ENCODE measurements around the gene PLA2G4A. TPM values are rescaled to one million over a fixed set of nuclear protein-coding genes. Genes with fewer than 3 reads are reported as not detected.

PLA2G4A gene
- under 1 TPM in 1 of 2 experiments, not detected in 1; 0.11 TPM for total RNA-seq

- H3K36me3 Mint-ChIP-seq (ENCODE audit: low read depth), result no peaks in the 10 kb centered on the region
- DNase-seq, result peak; percentile 4
- ChIA-PET POLR2A (no interaction called here), CTCF (interaction anchor here (1.0 kb wide), 1 partner anchor 158 kb away, joined by 4 read pairs; no protein-coding TSS in a partner anchor)
- H3K27me3 Mint-ChIP-seq, result peaks cover 15% of the 10 kb centered on the region
- peaks cover 4% of the 10 kb centered on the region for H3K4me1 Mint-ChIP-seq (ENCODE audit: low read depth)
- peak; percentile 37 for ATAC-seq
- no peaks in the 10 kb centered on the region for H3K9me3 Mint-ChIP-seq
- TF ChIP-seq CTCF (IDR thresholded peaks at IDR 0.05), result no peak
- H3K4me3 Mint-ChIP-seq, result peak within 1 kb of the TSS; percentile 67
- intact Hi-C loops (cut with micrococcal nuclease), result no loop called here
- no peak within 1 kb of the TSS for H3K27ac Mint-ChIP-seq
Observed at GRCh38 chr1:186828611-186829454, at the start of gene PLA2G4A. TSS of gene PLA2G4A (plus strand) at chr1:186828949. CDS start at chr1:186854355, 25,406 bp downstream.

DNA sequence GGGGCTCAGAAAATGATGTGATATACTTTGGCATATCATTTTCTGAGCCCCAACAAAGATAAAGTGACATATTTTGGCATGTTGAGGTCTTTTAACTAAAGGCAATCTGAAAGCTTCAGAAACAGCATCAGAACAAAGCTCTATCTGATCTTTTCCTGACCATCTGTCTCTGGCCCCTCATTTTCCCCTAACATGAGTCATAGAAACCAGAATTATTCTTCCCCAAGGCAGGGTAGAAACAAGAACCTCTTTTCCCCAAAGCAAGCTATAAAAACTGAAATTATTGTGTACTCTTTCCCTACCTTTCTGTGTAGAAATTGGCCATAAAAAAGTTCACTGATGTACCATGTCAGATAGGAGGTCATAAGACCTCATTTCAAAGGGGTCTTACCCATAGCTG lies 48.7 kb upstream of the PLA2G4A start:
- no peak overlapping the region for H3K27ac Mint-ChIP-seq
- TF ChIP-seq CTCF (IDR thresholded peaks at IDR 0.05), result no peak
- ATAC-seq (no peak), DNase-seq (no peak)
- ChIA-PET POLR2A (interaction anchor here (0.6 kb wide), 1 partner anchor 398 kb away, joined by 3 read pairs; no protein-coding TSS in a partner anchor), CTCF (no interaction called here)
- H3K27me3 Mint-ChIP-seq, result no peaks in the 10 kb centered on the region
- H3K9me3 Mint-ChIP-seq, result no peaks in the 10 kb centered on the region
- no peaks in the 10 kb centered on the region for H3K36me3 Mint-ChIP-seq (ENCODE audit: low read depth)
- intact Hi-C loops (cut with micrococcal nuclease), result no loop called here
- no peak overlapping the region for H3K4me3 Mint-ChIP-seq
- H3K4me1 Mint-ChIP-seq (ENCODE audit: low read depth), result no peaks in the 10 kb centered on the region

DNA sequence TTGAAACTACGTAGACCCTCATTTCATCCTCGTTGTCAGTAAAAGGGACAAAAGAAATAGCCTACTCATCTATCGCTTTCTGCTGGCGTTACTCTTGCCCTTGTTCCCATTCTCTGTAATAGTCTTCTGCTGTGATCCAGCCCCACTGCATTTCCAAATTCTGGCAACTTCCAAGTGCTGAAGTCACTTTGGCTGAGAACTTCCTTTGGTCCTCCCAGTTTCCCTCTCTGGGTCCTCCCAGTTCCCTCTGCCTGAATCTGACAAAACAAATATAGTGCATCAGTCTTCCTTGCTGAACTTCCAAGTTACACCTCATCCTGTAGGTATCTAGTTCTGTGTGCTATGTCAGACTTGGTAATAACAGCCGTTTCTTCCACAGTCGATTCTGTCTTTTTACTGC lies 47.0 kb upstream of the PLA2G4A start:
- no peaks in the 10 kb centered on the region for H3K27me3 Mint-ChIP-seq
- TF ChIP-seq CTCF (IDR thresholded peaks at IDR 0.05), result no peak
- H3K36me3 Mint-ChIP-seq (ENCODE audit: low read depth), result no peaks in the 10 kb centered on the region
- H3K4me3 Mint-ChIP-seq, result no peak overlapping the region
- DNase-seq (no peak), ATAC-seq (no peak)
- H3K4me1 Mint-ChIP-seq (ENCODE audit: low read depth), result no peaks in the 10 kb centered on the region
- CTCF ChIA-PET, result no interaction called here
- POLR2A ChIA-PET, result no interaction called here
- intact Hi-C loops (cut with micrococcal nuclease), result no loop called here
- no peaks in the 10 kb centered on the region for H3K9me3 Mint-ChIP-seq
- no peak overlapping the region for H3K27ac Mint-ChIP-seq

- H3K4me3 Mint-ChIP-seq, result no peak overlapping the region
- intact Hi-C loops (cut with micrococcal nuclease), result no loop called here
- DNase-seq (no peak), ATAC-seq (no peak)
- no peaks in the 10 kb centered on the region for H3K27me3 Mint-ChIP-seq
- POLR2A ChIA-PET, result no interaction called here
- TF ChIP-seq CTCF (IDR thresholded peaks at IDR 0.05), result no peak
- CTCF ChIA-PET, result no interaction called here
- no peak overlapping the region for H3K27ac Mint-ChIP-seq
- no peaks in the 10 kb centered on the region for H3K36me3 Mint-ChIP-seq (ENCODE audit: low read depth)
- no peaks in the 10 kb centered on the region for H3K4me1 Mint-ChIP-seq (ENCODE audit: low read depth)
- H3K9me3 Mint-ChIP-seq, result no peaks in the 10 kb centered on the region
Observed at GRCh38 chr1:186782791-186783190, 46.0 kb upstream of the PLA2G4A start.

- Mint-ChIP-seq H3K4me3 (no peak overlapping the region), H3K27ac (no peak overlapping the region), H3K4me1 (ENCODE audit: low read depth) (no peaks in the 10 kb centered on the region)
Observed at GRCh38 chr1:186783193-186783592, 45.6 kb upstream of the PLA2G4A start.

More at GRCh38 chr1:186783193-186783592, 45.6 kb upstream of the PLA2G4A start:
- POLR2A ChIA-PET, result no interaction called here
- H3K9me3 Mint-ChIP-seq, result no peaks in the 10 kb centered on the region
- TF ChIP-seq CTCF (IDR thresholded peaks at IDR 0.05), result no peak
- CTCF ChIA-PET, result no interaction called here
- ATAC-seq, result no peak
- no peaks in the 10 kb centered on the region for H3K27me3 Mint-ChIP-seq
- no peak for DNase-seq
- no peaks in the 10 kb centered on the region for H3K36me3 Mint-ChIP-seq (ENCODE audit: low read depth)
- intact Hi-C loops (cut with micrococcal nuclease), result no loop called here

Data from activated CD8-positive, alpha-beta T cell treated with anti-CD3 and anti-CD28 coated beads for 36 hours (primary cell).